PFSK-1 (cell line): ENCODE data around the gene TEF.

Experiments used
- FOXP2 ChIP-seq: optimal IDR thresholded peaks from 2 replicates; pipeline ENCODE3; 2011; ENCODE audit warnings: borderline replicate concordance, control low read depth, inconsistent platforms; ENCODE audit not compliant: insufficient read depth; ENCODE audit errors: extremely low read length, extremely low read depth
- POLR2AphosphoS5 ChIP-seq: IDR thresholded peaks from 2 replicates; pipeline ENCODE4 v1.6.1; 2012; ENCODE audit warnings: low read depth, mild to moderate bottlenecking, control low read depth, low read length, moderate library complexity
- REST ChIP-seq, 2 experiments: IDR thresholded peaks; 2 replicates each; pipeline versions ENCODE4 v1.6.1 to v1.8.0; 2011 to 2012; ENCODE audit warnings: low read depth in 2 of 2, low read length in 2 of 2, control low read depth in 1 of 2, inconsistent platforms in 1 of 2, mild to moderate bottlenecking in 1 of 2, moderate library complexity in 1 of 2; ENCODE audit not compliant: insufficient read depth in 1 of 2
- SIN3A ChIP-seq: IDR thresholded peaks from 2 replicates; pipeline ENCODE4 v1.6.1; 2012; ENCODE audit warnings: mild to moderate bottlenecking, low read length, moderate library complexity, borderline replicate concordance; ENCODE audit not compliant: insufficient read depth
- TAF1 ChIP-seq: IDR thresholded peaks from 2 replicates; pipeline ENCODE4 v1.6.1; 2012; ENCODE audit warnings: low read length, control low read depth, borderline replicate concordance; ENCODE audit not compliant: insufficient read depth

- TF ChIP-seq TAF1 = no peak
- no peak for TF ChIP-seq FOXP2
- TF ChIP-seq SIN3A = no peak
- no peak for TF ChIP-seq POLR2AphosphoS5
- no peak for TF ChIP-seq REST (IDR thresholded peaks at IDR 0.05; ENCODE audit: insufficient read depth in 1 of 2, low read depth in 2 of 2, low read length in 2 of 2)
Measured at GRCh38 chr22:41435560-41435959, 53.8 kb downstream of the TEF start.
